Mesendoderm (in vitro differentiated cells): ENCODE measurements around the gene PXMP4.

Experiments
- DNase-seq: peaks from one replicate; pipeline ENCODE4 v3.0.0; 2013
- H2AK5ac ChIP-seq: 2 replicates; pipeline ENCODE4 v1.6.1; 2013; ENCODE audit warnings: low read length, inconsistent platforms
- H2BK120ac ChIP-seq: 2 replicates; pipeline ENCODE4 v1.6.1; 2013; ENCODE audit warnings: low read depth, mild to moderate bottlenecking, low read length, moderate library complexity, mixed read lengths
- H2BK15ac ChIP-seq: replicated peaks from 2 replicates; pipeline ENCODE4 v1.6.1; 2013; ENCODE audit warnings: low read depth, mild to moderate bottlenecking, moderate library complexity
- H2BK5ac ChIP-seq: 2 replicates; pipeline ENCODE4 v1.6.1; 2013; ENCODE audit warnings: low read length, inconsistent platforms
- H3K18ac ChIP-seq: 2 replicates; pipeline ENCODE4 v1.6.1; 2013; ENCODE audit warnings: mild to moderate bottlenecking, low read length, mixed read lengths
- H3K23ac ChIP-seq: one replicate; pipeline ENCODE4 v1.6.1; 2013; ENCODE audit warnings: low read length
- H3K27ac ChIP-seq: 2 replicates; pipeline ENCODE4 v1.5.1; 2013; ENCODE audit warnings: low read depth, mild to moderate bottlenecking, inconsistent platforms, low read length, moderate library complexity
- H3K27me3 ChIP-seq: 2 replicates; pipeline ENCODE4 v1.6.1; 2013; ENCODE audit warnings: low read length, control low read depth, mild to moderate bottlenecking, inconsistent platforms; ENCODE audit not compliant: insufficient read depth, poor library complexity
- H3K36me3 ChIP-seq: 2 replicates; pipeline ENCODE4 v1.6.1; 2013; ENCODE audit warnings: low read length, inconsistent platforms; ENCODE audit not compliant: control insufficient read depth, insufficient read depth
- H3K4ac ChIP-seq: one replicate; pipeline ENCODE4 v1.6.1; 2013; ENCODE audit warnings: low read depth, mild to moderate bottlenecking, low read length, moderate library complexity
- H3K4me1 ChIP-seq: 2 replicates; pipeline ENCODE4 v1.6.1; 2013; ENCODE audit warnings: low read depth, low read length, inconsistent platforms; ENCODE audit not compliant: control insufficient read depth
- H3K4me2 ChIP-seq: 2 replicates; pipeline ENCODE4 v1.6.1; 2013; ENCODE audit warnings: low read length
- H3K4me3 ChIP-seq: 2 replicates; pipeline ENCODE4 v1.5.1; 2013; ENCODE audit warnings: mild to moderate bottlenecking, low read length
- H3K56ac ChIP-seq: one replicate; pipeline ENCODE4 v1.6.1; 2013; ENCODE audit warnings: low read length
- H3K79me1 ChIP-seq: 2 replicates; pipeline ENCODE4 v1.6.1; 2013; ENCODE audit warnings: low read length, inconsistent platforms
- H3K79me2 ChIP-seq: 2 replicates; pipeline ENCODE4 v1.6.1; 2013; ENCODE audit warnings: mild to moderate bottlenecking, low read length; ENCODE audit not compliant: control insufficient read depth, insufficient read depth
- H3K9ac ChIP-seq: 2 replicates; pipeline ENCODE4 v1.6.1; 2013; ENCODE audit warnings: low read length, inconsistent platforms
- H4K5ac ChIP-seq: one replicate; pipeline ENCODE4 v1.6.1; 2013; ENCODE audit warnings: low read length
- H4K8ac ChIP-seq: one replicate; pipeline ENCODE4 v1.6.1; 2013; ENCODE audit warnings: low read depth, mild to moderate bottlenecking, control low read depth, low read length, moderate library complexity
- WGBS: extraction: QIAGEN DNeasy Blood & Tissue Kit; methylation state at CpG from one replicate; pipeline ENCODE4 v1.1.7; 2013; ENCODE audit warnings: low lambda C conversion rate, missing lambda C conversion rate; ENCODE audit not compliant: insufficient coverage; ENCODE audit errors: extremely low coverage; 5-methylcytosine and 5-hydroxymethylcytosine counted together

PXMP4 gene

DNA sequence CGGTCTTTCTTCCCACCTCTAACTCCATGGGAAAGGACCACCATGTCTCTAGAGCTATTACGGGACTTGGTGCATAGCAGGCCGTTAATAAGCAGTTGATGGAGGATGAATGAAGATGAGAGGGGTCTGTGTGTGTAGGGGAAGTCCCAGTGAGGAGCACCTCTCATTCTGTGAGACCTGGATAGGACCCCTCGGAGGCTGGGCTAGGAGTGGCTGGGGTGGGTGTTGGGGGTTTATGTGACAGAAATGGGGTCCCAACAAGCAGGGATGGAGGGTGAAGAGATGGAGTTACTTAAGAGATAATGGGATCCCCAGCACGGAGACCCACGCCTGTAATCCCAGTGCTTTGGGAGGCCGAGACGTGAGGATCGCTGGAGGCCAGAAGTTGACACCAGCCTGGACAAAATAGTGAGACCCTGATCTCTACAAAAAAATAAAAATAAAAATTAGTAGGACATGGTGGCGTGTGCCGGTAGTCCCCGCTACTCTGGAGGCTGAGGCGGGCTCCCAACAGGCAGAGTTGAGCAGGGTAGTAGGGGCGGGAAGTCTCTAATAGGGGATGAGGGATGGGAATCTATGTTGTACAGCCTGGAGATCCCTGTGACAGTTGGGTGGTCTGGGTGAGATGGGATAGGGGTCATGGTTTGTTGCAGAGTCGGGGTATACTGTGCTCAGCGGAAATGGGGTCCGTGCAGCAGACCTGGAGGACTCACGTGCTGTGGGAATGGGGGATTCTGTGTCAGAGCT, 11.0 kb upstream of the PXMP4 start:
- DNase-seq: no peak
- H3K4me1 ChIP-seq: peaks cover 5% of the 10 kb centered on the region
- no peaks in the 10 kb centered on the region for H3K36me3 ChIP-seq
- H3K4me3 ChIP-seq: no peak overlapping the region
- H2BK120ac ChIP-seq: no peak overlapping the region
- H3K27me3 ChIP-seq: no peaks in the 10 kb centered on the region
- H2AK5ac ChIP-seq: no peak overlapping the region
- H3K23ac ChIP-seq: no peak overlapping the region
- H2BK15ac ChIP-seq: no peak overlapping the region
- no peak overlapping the region for H3K4ac ChIP-seq
- no peaks in the 10 kb centered on the region for H3K79me1 ChIP-seq
- no peak overlapping the region for H3K27ac ChIP-seq
- no peaks in the 10 kb centered on the region for H3K79me2 ChIP-seq
- WGBS: no CpG with 5 or more reads among the region's 18 CpGs
- peak overlapping the region; percentile 69 for H3K56ac ChIP-seq
- H3K18ac ChIP-seq: peak overlapping the region; percentile 96
- H2BK5ac ChIP-seq: no peak overlapping the region
- peak overlapping the region; percentile 78 for H3K4me2 ChIP-seq
- H4K8ac ChIP-seq: no peak overlapping the region
- peak overlapping the region; percentile 47 for H3K9ac ChIP-seq
- no peak overlapping the region for H4K5ac ChIP-seq

DNA sequence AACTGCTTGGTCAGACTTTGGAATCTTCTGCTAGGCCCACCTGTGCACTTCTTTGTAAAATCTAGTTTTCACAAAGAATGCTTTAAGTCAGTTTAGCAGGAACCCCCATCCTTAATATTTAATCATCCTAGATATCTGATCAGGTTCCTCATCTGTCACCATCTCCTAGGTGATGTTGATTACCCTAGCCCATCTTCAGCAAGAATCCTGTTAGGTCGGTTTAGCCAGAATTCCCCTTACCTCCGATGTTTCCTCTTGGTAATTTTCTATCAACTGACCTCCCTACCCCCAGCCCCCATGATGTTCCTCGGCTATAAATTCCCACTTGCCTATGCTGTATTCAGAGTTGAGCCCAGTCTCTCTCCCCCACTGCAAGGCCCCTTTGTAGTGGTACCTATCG, 9.0 kb upstream of the PXMP4 start:
- Histone ChIP-seq H3K4me3 (no peak overlapping the region), H3K4me2 (no peak overlapping the region), H4K8ac (no peak overlapping the region), H3K18ac (no peak overlapping the region), H3K27me3 (no peaks in the 10 kb centered on the region), H3K27ac (no peak overlapping the region), H3K36me3 (no peaks in the 10 kb centered on the region), H3K4ac (no peak overlapping the region), H3K56ac (no peak overlapping the region), H4K5ac (no peak overlapping the region), H3K9ac (no peak overlapping the region), H3K79me1 (no peaks in the 10 kb centered on the region), H2BK5ac (no peak overlapping the region), H2BK15ac (no peak overlapping the region), H3K79me2 (no peaks in the 10 kb centered on the region), H3K4me1 (peaks cover 5% of the 10 kb centered on the region), H2BK120ac (no peak overlapping the region), H3K23ac (no peak overlapping the region), H2AK5ac (no peak overlapping the region)
- DNase-seq: no peak
- no CpG with 5 or more reads among the region's 4 CpGs for WGBS

DNA sequence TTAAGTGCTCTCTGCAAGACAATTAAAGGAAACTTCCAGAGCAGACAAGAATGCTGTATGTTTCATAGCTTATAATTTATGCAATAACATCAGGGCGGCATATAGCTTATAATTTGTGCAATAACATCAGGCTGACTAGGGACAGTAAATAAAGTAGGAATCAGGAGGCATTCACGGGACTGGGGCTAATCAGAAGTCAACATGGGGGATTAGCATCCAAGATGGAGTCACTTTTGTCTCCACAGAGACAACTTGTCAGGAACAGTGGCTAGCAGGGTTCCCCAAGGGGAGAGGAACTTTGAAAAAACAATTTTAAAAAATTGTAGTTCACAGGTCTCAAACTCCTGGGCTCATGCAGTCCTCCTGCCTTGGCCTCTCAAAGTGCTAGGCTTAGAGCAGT, 8.4 kb upstream of the PXMP4 start:
- Histone ChIP-seq H3K23ac (no peak overlapping the region), H3K4me2 (no peak overlapping the region), H3K4me3 (no peak overlapping the region), H2BK120ac (no peak overlapping the region), H3K18ac (no peak overlapping the region), H3K79me2 (no peaks in the 10 kb centered on the region), H3K36me3 (no peaks in the 10 kb centered on the region), H4K5ac (no peak overlapping the region), H3K4ac (no peak overlapping the region), H2BK5ac (no peak overlapping the region), H2BK15ac (no peak overlapping the region), H4K8ac (no peak overlapping the region), H2AK5ac (no peak overlapping the region), H3K27me3 (no peaks in the 10 kb centered on the region), H3K4me1 (peaks cover 2% of the 10 kb centered on the region), H3K79me1 (no peaks in the 10 kb centered on the region), H3K9ac (no peak overlapping the region), H3K27ac (no peak overlapping the region), H3K56ac (no peak overlapping the region)
- no CpG with 5 or more reads among the region's 2 CpGs for WGBS
- DNase-seq: no peak

DNA sequence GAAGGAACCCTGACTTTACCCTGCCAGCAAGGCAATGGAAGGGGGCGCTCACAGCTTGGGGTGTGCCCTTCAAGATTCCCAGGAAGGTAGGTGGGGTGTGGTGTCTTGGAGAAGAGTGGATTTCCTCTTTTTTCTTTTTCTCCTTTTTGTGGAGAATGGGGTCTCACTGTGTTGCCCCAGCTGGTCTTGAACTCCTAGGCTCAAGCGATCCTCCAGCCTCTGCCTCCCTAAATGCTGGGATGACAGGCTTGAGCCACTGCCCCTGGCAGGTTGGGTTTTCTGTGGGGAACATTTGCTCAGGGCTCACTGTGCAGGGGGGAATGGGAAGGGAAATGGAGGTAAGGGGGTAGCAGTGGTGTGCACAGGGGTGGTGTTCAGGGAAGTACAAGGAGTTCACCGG, 7.7 kb upstream of the PXMP4 start:
- H3K4me2 ChIP-seq: no peak overlapping the region
- H4K5ac ChIP-seq: no peak overlapping the region
- H3K4ac ChIP-seq: no peak overlapping the region
- H4K8ac ChIP-seq: no peak overlapping the region
- no peak for DNase-seq
- H3K23ac ChIP-seq: no peak overlapping the region
- H3K79me2 ChIP-seq: no peaks in the 10 kb centered on the region
- no peak overlapping the region for H2BK15ac ChIP-seq
- no peaks in the 10 kb centered on the region for H3K36me3 ChIP-seq
- peaks cover 2% of the 10 kb centered on the region for H3K4me1 ChIP-seq
- H3K9ac ChIP-seq: no peak overlapping the region
- no peak overlapping the region for H3K4me3 ChIP-seq
- H3K56ac ChIP-seq: no peak overlapping the region
- no peak overlapping the region for H2AK5ac ChIP-seq
- H2BK120ac ChIP-seq: no peak overlapping the region
- no peaks in the 10 kb centered on the region for H3K79me1 ChIP-seq
- no peak overlapping the region for H3K27ac ChIP-seq
- no peak overlapping the region for H2BK5ac ChIP-seq
- H3K18ac ChIP-seq: no peak overlapping the region
- no peaks in the 10 kb centered on the region for H3K27me3 ChIP-seq
- WGBS: no CpG with 5 or more reads among the region's 3 CpGs

DNA sequence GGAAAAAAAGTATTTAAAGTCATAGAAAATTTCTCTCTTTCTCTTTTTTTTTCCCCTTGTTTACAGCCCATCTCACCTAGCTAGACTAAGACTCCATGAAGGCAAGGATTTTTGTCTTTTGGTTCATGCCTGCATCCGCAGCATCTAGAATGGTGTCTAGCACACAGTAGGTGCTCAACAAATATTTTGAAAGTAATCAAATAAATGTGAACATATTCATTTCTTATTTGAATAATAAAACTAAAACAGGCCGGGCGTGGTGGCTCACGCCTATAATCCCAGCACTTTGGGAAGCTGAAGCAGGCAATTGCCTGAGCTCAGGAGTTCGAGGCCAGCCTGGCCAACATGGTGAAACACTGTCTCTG, 7.0 kb upstream of the PXMP4 start:
- Histone ChIP-seq H2BK120ac (no peak overlapping the region), H3K79me2 (no peaks in the 10 kb centered on the region), H4K8ac (no peak overlapping the region), H3K4ac (no peak overlapping the region), H3K4me3 (no peak overlapping the region), H3K27ac (no peak overlapping the region), H3K23ac (no peak overlapping the region), H3K56ac (no peak overlapping the region), H2BK5ac (no peak overlapping the region), H3K18ac (no peak overlapping the region), H3K4me1 (no peaks in the 10 kb centered on the region), H3K79me1 (no peaks in the 10 kb centered on the region), H2BK15ac (no peak overlapping the region), H3K27me3 (no peaks in the 10 kb centered on the region), H4K5ac (no peak overlapping the region), H3K36me3 (no peaks in the 10 kb centered on the region), H3K9ac (no peak overlapping the region), H2AK5ac (no peak overlapping the region), H3K4me2 (no peak overlapping the region)
- no peak for DNase-seq
- no CpG with 5 or more reads among the region's 5 CpGs for WGBS
